Fibroblast of skin of right quadriceps (primary cell): ENCODE data around the gene ZFP30.
"Not testable (repeated sequence)": the region's sequence is repeated elsewhere in the genome, so short reads cannot be mapped to it uniquely, and the experiment has no call there.

Source experiments
- DNase-seq: peaks from one replicate; pipeline ENCODE4 v3.0.0-alpha.2; 2013

ZFP30 gene

DNA sequence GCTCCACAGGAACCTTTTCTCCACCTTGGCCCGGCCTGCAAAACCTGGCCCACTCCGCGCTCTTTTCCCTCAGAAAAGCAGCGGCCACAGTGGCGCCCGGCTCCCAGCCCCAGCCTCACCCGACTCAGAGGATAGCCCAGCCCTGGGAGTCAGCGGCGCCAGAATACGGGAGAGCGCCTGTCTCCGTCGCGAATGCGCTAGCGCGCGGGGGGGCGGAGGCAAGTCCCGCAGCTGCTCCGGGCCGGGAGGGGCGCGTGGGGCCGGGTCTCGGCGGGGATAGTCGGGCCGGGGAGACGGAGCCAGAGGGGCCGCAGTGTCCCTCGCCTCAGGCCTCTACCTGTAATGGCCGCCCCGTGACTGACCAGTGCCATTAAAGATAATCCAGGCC is at the start of gene ZFP30:
TSS of gene ZFP30 (minus strand) at position 165 of the 388 bp plus-strand sequence. CDS start 7,643 bp downstream, outside the sequence.
- peak; percentile 81 for DNase-seq

DNA sequence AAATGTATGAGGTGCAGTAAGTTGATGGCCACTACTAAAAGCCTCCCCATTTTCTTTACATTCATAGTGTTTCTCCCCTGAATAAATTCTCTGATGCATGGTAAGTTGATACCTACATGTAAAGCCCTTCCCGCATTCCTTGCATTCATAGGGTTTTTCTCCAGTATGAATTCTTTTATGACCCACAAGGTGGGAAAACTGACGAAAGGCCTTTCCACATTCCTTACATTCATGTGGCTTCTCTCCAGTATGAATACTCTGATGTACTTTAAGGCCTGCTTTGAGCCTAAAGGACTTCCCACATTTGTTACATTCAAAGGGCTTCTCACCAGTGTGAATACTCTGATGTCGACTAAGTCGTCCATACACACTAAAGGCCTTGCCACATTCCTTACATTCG is 43.8 kb upstream of the ZFP30 start:
- peak; percentile 20 for DNase-seq

DNA sequence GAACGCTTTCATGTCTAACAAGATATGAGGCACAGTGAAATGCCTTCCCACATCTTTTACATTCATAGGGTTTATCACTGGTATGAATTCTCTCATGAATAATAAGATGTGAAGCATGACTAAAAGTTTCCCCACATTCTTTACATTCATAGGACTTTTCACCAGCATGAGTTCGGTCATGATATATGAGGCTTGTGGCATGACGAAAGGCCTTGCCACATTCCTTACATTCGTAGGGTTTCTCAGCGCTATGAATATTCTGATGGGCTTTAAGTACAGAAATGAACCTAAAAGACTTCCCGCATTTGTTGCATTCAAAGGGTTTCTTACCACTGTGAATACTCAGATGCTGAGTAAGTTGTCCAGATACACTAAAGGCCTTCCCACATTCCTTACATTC is 43.0 kb upstream of the ZFP30 start:
- peak; percentile 24 for DNase-seq

DNA sequence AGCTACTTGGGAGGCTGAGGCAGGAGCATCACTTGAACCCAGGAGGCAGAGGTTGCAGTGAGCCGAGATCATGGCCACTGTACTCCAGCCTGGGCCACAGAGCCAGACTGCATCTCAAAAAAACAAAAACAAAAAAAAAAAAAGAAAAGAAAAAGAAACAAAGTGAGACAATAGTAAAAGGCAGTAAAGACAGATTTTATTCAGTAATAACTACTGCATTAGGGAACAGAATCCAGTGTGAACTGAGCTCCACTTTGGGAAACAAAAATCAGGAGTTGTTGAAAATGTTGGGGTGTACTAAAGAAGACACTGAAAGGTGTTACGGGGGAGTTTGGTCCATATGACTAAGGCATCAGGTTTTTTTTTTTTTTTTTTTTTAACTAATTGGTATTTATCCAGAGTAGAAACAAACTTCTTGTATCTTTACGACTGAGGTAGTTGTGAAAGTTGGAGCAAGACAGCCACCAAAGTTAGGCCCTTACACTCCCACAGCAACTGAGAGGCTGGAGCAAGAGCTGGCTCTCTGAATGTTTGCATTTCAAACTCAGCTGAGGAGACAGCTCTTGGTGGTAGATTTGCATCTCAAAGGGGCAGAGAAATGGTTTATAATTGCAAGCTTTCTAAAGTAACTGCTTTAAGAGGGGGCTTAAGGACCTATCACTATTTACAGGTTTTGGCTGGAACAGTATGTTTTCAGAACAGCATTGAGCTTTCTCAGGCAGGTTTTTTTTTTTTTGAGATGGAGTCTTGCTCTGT is 40.1 kb upstream of the ZFP30 start:
- DNase-seq = no peak

DNA sequence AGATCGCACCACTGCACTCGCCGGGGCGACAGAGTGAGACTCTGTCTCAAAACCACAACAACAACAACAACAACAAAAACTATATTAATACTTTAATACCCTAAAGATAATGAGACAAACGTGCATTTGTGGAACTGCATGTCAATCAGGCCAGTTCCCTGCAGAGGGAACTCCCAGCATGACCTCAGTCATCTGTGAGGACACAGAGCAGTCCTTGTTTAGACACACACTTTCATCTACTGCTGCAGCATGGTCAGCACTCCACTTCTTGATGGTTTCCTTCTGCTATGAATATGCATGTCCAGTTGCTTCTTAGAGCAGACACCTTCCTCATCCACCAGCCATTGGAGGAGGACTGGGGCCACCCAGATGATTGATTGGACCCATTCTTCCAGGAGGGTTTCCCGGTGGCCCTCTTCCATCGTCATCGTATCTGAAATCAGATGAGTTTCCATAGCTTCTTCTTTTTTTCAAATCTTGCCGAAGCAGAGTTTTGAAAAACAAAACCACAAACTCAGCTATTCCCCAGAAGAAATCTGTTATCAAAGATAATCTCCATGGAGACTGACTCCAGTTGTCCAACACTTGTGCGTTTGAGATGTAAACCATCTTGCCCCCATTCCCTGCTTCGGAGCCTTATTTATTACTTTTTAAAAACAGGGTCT is 37.8 kb upstream of the ZFP30 start:
- DNase-seq = no peak

DNA sequence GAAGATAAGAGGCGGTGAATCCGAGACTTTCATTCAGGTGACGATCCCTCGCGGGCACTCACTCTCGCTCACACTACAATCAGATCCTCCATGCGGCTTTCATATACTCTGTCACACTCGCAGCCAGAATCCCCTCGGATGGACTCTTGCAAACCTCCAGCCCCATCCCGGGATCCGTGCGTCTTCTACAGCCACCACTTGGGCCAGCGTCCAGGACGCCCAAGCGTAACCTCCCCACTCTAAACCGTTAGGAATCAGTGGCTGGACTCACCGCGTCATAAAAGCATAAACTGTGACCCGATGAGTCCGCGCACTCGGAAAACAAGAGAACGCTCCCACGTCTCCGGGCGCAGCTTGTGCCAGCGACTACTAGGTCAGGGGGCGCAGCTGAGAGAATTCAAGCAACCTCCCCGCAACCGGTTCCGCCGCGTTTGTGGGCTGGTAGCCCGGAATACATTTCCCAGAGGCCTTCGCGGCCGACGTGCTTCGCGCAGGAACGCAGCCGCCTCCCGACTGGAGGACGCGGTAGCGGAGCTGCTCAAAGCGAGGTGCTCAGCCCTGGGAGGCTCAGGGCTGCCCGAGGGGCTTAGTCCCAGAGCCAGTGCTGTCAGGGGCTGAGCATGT is 36.7 kb upstream of the ZFP30 start:
- peak; percentile 78 for DNase-seq

DNA sequence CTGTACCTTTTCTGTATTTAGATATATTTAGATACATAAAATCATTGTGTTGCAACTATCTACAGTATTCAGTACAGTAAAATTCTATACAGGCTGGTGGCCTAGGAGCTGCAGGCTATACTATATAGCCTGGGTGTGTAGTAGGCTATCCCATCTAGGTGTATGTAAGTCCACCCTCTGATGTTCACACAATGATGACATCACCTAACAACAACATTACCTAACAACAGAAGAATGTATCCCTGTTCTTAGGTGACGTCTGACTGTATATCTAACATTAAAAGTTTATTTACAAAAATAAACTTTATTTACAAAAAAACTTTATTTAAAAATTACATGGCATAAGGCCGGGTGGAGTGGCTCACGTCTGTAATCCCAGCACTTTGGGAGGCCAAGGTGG is 28.3 kb upstream of the ZFP30 start:
- no peak for DNase-seq

DNA sequence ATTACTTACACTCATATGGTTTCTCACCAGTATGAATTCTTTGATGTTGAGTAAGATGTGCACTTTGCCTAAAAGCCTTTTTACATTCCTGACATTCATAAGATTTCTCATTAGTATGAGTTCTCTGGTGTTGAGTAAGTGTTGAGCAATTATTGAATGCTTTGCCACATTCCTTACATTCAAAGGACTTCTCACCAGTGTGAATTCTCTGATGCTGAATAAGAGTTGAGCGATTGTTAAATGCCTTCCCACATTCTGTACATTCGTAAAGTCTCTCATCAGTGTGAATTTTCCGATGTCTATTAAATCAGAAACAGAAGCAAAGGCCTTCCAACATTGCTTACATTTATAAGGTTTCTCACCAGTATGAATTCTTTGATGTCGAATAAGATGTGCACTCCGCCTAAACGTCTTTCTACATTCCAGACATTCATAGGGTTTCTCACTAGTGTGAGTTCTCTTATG is 14.2 kb upstream of the ZFP30 start:
- no peak for DNase-seq

DNA sequence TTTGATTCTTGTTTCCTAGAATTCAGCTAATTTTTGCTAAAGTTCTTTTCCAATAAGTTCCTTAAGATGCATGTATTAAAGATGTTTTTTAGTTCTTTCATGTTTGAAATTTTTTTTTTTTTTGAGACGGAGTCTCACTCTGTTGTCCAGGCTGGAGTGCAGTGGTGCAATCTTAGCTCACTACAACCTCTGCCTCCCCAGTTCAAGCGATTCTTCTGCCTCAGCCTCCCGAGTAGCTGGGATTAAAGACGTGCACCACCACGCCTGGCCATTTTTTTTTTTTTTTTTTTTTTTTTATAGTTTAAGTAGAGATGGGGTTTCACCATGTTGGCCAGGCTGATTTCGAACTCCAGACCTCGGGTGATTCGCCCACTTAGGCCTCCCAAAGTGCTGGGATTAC is 1.9 kb upstream of the ZFP30 start:
- not testable (repeated sequence) for DNase-seq

DNA sequence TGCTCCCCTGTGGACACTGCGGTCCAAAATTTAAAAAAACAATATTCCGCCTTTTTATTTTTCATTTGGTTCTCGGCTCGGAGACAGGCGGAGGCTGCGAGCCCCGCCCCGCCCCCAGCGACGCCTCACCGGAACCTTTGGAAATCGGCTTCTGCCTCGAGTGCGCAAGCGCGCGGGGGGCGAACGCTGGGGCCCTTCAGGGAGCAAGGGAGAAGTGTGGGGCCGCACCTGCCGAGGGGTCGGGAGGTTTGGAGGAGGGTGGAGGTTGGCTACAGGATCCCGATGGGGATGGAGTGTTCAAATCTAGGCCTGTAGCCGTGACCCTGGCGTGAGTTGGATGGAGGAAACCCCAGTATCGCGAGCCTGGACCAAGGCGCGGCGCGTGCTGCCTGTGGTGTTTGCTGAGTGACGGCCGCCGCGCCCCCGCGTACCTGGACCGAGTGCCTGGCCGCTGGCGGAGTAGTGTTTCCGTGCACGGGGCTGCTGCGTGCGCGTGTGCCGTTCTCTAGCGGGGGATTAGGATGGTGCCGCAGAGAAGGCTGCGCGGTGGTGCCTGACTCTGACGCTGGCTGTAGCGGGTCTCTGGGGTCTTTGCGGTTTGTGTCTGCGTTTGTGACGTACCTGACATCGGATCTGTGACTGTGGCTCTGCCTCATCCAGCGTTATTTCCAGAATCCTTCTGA is 565 bp upstream of the ZFP30 start:
- peak; percentile 80 for DNase-seq

DNA sequence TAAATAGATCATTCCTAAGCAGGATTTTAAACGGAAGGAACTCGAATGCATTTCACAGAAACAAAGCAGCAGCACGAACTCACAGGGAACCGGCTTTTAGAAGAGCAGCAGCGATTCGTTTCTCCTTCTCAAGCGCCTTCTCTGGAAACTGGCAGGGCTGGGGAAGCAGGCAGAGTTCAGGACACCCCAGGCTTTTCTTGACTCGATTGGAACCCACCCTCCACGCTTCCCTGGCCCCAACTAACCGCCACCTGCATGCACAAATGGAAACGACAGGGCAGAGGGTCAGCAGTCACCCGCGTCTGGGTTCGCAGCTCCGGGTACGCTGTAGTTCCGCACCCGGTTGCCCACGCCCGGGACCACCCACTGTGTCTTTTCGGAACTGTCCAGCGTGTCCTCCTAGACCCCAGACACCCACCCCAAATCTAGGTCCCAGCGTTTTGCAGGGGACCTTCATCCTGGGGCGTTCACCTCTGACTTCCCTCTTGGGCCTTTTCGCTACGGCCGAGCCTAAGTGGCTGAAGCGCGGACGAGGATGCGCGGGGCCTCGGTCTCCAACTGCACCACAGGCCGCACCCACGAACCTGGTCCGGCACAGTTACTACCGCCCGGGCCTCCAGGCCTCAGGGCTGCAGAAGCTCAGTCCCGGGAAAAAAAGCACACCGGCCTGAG is 500 bp downstream of the ZFP30 start:
- peak; percentile 47 for DNase-seq

DNA sequence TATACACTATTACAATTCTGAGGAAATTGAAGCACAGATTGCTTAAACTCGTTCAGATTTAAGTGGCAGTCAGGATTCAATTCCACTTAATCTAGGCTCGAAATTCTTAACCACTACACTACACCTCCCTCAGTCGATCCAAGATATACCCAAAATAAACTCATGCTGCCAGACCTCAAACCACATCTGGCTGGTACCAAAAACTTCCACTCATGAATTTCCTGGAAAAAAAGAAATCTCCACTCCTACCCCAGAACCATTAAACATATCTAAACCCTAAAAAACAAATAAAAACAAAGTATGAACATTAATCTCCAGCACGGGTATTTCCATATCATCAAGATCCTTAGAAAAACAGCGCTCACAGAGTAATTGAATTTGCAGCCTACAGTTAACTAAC is 1.1 kb downstream of the ZFP30 start:
- no peak for DNase-seq

DNA sequence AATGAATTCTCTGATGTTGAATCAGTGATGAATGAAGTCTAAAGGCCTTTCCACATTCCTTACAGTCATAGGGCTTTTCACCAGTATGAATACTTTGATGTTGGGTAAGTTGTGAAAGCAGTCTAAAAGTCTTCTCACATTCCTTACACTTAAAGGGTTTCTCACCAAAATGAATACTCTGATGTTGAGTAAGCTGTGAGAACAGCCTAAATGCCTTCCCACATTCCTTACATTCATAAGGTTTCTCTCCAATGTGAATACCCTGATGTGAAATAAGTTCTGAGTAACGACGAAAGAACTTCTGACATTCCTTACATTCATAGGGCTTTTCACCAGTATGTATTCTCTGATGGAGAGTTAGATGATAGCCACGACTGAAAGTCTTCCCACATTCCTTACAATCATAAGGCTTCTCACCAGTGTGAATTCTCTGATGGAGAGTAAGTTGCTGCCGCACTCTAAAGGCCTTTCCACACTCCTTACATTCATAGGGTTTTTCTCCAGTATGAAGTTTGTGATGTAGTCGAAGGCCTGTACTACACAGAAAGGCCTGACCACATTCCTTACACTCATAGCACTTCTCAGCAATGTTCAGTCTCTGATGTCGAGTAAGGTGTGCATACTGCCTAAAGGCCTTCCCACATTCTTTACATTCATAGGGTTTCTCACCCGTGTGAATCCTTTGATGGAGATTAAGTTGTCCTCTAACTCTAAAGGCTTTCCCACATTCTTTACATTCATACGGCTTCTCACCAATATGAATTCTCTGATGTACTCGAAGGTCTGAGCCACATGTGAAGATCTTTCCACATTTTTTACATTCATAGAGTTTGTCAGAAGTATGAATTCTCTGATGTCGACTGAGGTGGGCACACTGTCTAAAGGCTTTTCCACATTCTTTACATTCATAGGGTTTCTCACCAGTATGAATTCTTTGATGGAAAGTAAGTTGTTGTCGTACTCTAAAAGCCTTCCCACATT is 19.9 kb downstream of the ZFP30 start:
- peak; percentile 5 for DNase-seq

DNA sequence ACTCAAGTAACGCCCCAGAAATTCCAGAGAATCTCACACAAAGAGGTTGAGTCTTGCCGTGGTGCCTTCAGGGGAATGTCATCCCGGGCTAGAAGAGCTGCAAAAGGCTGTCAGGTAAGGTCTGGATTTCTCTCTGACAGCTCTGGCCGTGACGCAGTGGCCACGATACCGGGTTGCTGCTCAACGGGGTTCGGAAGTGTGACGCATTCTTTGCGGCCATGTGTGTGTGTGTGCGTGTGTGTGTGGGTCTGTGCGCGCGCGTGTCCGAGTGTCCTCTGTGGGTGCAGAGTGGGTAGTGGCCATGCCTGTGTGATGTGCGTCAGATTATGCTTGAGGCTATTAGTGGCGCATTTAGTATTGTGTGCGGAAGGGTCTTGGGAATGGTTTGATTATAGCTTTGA is 60.3 kb downstream of the ZFP30 start:
- no peak for DNase-seq

DNA sequence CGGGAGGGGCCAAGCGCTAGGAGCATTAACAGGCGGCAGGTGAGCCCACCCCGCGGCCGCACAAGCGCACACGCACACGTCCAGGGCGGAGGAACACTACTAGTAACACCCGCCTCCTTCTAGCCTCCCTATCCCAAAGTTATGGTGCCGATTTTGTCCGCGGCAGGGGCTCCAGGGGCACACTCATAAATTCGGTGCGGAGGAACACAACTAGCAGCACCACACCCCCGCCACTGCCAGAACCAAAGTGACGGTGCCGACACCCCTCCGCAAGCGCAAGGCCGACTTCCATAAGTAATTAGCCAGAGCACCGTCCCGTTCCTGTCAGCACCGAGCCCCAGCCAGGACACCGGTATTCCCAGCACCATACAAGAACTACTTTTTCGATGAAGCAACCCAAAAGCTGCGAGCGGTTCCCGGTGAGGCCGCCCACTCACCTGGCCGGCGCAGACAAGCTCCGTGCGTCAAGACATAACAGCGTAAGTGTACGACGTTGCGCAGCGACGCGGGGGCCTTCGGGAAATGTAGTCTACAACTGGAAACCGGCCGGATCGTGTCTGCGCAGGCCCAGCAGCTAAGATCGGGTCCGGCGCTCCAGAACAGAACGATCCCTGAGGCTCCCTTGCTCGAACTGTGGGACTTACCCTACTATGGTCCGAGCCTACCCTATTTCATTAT is 60.8 kb downstream of the ZFP30 start, which contains the start of the genes ZNF540 and ZNF571:
TSS of gene ZNF540 (plus strand) at position 573 of the 678 bp plus-strand sequence. CDS start 3,572 bp downstream, outside the sequence.
TSS of gene ZNF571 (minus strand) at position 489 of the 678 bp plus-strand sequence. CDS start 8,116 bp downstream, outside the sequence.
- DNase-seq = peak; percentile 89

DNA sequence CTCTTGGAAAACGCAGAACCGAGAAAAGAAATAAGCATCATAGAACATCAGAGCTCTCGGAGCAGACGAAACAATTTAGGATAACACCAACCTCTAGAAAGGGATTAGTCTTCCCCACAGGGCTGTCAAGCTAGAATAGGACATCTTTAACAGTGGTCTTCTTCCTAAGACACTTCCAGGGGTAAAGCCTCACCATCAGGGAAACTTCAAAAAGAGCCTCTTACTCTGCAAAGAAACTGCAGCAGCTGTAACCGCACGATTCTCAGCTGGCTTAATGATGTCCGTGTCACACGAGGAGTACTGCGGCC is 61.3 kb downstream of the ZFP30 start:
- DNase-seq = no peak

DNA sequence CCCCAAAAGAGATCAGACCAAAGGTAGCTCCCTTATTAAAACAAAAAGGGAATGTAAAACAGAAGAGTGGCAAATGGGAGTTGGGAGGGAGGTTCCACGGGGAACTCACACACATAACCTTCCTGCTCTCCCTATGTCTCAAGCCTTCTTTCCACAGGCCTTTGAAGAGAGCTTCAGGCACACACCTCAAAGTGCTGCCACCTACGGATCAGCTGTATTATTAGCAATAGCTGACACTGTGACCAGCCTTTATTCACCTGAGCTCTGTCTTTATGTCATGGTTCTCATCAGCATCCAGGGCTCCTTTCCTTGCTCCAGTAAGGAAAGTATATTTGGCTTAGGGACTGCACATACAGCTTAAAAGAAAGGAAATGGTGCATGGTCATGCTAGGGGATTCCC is 71.9 kb downstream of the ZFP30 start:
- no peak for DNase-seq

DNA sequence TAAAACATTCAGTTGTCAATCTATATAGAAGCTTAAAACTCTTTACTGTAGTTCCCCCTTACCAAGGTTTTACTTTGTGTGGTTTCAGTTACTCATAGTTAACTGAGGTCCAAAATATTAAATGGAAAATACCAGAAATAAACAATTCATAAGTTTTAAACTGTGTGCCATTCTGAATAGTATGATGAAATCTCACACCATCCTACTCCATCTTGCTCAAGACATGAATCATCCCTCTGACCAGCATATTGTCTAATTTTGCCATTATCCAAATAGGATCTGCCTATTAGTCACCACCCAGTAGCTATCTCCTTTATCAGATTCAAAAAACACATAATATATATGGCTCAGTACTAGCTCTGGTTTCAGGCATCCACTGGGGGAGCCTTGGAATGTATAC is 83.1 kb downstream of the ZFP30 start:
- DNase-seq = peak; percentile 7

DNA sequence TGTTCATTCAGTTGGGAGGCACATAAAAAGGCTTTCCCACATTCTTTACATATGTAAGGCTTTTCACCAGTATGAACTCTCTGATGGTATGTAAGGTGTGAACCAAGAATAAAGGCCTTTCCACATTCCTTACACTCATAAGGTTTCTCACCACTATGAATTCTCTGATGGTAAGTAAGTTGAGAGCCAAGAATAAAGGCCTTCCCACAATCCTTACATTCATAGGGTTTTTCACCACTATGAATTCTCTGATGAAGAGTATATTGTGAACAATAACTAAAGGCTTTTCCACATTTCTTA is 89.9 kb downstream of the ZFP30 start:
- DNase-seq = no peak

DNA sequence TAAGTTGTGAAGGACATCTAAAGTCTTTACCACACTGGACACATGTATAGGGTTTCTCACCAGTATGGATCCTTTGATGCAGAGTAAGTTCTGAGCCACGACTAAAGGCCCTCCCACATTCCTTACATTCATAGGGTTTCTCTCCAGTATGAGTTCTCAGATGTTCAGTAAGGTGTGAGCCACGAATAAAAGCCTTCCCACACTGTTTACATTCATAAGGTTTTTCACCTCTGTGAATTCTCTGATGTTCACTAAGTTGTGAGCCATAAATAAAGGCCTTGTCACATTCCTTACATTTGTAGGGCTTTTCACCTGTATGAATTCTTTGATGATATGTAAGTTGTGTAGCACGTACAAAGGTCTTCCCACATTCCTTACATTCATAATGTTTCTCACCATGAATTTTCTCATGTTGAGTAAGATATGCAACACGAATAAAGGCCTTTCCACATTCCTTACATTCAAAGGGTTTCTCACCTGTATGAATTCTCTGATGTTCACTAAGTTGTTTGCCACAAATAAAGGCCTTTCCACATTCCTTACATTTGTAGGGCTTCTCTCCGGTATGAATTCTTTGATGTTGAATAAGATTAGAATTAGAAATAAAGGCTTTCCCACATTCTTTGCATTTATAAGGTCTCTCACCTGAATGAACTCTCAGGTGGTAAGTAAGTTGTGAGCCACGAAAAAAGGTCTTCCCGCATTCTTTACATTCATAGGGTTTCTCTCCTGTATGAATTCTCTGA is 90.5 kb downstream of the ZFP30 start:
- DNase-seq = no peak
